GM19099 (cell line): ENCODE results near the gene SESN1.

Experiments
- POLR2A ChIP-seq: IDR thresholded peaks from 3 replicates; pipeline ENCODE4 v1.6.1; 2011; ENCODE audit warnings: low read depth; ENCODE audit not compliant: insufficient read length; ENCODE audit errors: extremely low read depth

Gene SESN1

GRCh38 chr6:109048670-109049415, 45.8 kb downstream of the SESN1 start:
- no peak for TF ChIP-seq POLR2A

DNA sequence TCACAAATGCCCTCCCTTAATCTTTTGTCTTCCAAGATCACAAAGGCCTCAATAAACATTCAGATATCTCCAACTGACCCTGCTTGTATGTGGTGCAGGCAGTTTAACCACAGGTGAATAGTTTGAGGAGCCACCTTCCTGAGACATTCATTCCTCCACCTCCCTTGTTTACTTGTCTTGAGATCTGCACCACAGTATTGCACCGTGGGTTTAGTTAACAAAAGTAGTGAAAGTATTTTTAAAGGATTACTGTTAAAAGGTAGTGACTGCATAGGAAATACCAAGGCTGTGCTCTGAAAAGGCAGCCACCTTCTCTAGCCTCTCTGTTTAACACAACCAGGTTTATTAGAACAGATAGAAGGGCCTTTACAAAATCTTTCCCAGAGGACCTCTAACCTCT, 46.5 kb downstream of the SESN1 start:
- TF ChIP-seq POLR2A = no peak

DNA sequence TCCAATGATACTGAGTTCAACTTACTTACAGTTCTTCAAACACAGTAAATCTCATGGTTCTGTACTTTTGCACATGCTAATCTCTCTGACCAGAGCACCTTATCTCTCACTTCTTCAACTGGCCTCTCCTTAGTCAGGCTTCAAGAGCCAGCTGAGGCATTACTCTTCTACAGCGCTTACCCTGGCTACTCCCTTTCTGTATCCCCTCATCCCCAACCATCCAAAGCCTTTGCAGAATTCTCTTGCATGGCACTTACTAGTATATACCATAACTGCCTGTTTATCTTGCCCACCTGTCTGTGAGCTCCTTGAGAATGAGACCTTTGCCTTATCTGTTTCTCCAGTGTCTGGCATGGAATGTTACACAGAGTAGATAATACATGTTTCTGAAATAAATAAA, 49.2 kb downstream of the SESN1 start:
- TF ChIP-seq POLR2A = no peak

DNA sequence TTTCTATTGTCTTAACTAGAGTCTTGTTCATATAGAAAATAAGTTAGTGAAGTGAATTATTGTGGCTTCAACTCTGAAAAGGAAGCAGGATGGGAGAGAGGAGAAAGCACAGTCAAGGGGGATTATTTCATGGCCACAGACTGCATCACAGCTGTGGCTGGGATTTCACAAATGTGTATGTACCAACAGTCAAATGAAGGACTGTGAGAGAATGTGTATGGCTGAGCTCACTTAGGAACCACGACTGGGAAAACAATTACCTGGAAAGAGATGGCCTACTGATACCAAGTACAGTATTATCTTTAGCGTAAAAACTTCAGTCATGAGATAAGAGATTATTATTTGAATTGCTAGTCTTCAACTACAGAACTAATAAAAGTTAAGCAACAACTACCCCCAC, 54.9 kb downstream of the SESN1 start:
- TF ChIP-seq POLR2A = no peak

DNA sequence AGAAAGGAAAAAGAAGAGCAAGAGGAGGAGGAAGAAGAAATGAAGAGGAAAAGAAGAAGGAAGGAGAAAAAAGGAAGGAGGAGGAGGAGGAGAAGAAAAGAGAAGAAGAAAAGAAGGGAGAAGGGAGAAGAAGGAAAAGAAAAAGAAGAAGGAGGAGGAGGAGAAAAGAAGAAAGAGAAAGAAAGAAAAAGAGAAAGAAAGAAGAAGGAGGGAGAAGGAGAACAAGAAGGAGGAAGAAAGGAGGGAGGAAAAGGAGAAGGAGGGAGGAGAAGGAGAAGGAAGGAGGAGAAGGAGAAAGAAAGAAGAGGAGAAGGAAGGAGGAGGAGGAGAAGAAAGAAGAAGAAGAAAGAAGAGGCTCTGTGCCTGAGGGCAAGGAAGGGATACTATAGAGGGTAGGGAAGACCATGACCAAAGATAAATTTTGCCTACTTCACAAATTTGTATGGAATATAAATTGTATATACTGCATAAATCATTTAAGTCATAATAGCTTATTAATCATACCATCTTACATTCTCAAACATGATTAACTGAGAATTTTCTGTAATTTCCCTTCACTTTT, 55.7 kb downstream of the SESN1 start:
- TF ChIP-seq POLR2A = no peak

GRCh38 chr6:109036574-109037294, 57.9 kb downstream of the SESN1 start:
- no peak for TF ChIP-seq POLR2A

DNA sequence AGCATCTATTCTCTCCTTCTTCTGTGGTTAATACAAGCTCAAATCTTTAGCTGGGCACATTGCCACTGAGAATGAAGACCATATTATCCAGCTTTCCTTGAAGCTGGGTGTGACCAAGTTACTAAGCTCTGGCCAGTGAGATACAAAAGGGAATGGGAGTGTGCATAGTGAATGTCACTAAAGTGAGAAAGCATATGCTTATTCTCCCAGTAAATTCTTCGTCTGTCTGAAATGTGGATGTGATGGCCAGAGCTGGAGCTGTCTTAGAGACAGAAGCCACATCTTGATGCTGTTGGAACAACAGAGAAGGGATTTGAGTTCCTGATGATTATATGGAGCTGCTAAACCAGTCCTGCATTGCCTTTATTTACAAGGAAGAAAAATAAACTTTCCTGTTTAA, 60.1 kb downstream of the SESN1 start:
- TF ChIP-seq POLR2A = no peak

DNA sequence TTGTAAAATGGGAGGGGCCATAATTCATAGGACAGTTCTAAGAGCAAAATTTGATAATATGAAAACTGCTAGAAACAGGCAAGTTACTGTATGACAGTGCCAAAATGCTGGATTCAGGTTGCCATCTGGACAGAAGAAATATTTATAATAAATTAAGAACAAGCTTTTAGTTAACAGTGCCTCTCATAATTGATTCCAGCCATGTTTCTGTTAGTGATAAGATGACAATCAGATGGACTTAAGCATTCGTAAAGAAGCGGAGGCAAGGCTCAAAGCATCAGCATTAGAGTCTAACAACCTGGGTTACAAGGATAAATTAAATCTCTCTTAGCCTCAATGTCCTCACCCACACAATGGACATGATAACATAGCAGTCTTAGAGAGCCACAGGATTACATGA, 61.0 kb downstream of the SESN1 start:
- TF ChIP-seq POLR2A = no peak

DNA sequence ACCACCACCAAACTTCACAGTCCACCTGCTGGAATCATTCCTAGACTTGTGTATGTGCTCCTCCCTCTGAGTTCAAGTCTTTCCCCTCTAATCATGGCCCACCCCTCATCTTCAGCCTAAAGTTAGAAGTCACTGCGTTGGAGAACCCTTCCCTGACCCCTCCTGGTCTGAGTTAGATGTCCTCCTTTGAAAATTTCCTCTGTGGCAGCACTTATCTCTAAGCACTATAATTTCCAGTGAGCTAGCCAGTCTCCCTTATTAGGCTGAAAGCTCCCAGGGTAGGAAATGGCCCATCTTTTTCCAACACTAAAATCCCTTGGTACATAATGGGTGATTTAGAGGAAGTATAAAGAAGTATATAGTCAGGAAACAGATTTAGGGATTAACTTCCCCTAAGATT, 63.2 kb downstream of the SESN1 start:
- TF ChIP-seq POLR2A = no peak

DNA sequence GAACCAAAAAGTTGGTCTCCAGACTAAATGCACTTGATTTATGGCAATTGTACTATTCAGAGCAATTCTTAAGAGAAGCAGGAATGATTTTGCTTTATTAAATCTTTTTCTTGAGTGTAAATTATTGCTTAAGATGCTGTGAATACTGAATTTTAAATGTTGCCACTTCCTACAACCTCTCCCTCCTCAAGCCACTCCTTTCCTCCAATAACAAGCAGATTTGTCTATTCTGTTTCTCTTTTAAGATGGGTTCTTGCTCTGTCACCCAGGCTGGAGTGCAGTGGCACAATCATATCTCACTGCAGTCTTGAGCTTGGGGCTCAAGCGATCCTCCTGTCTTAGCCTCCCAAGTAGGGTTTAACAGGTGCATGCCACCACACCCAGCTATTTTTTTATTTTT, 65.3 kb downstream of the SESN1 start:
- no peak for TF ChIP-seq POLR2A

DNA sequence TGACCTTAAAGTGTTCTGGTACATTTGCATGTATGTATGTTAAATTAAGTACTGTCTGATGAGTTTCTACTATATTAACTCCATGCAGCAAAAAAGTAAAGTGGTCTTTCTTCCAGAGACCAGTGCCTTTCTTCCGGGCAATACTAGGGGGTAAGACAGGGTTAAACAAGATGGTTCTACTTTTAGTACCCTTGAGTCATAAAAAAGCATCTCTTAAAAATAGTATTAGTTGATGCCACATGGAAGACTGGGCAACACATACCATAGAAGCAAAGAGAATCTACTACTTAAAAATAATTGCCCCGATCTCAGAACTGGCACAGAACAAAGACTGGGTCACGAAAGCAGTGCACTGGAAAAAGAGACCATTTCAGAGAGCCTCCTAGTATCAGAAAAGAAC, 66.2 kb downstream of the SESN1 start:
- no peak for TF ChIP-seq POLR2A

DNA sequence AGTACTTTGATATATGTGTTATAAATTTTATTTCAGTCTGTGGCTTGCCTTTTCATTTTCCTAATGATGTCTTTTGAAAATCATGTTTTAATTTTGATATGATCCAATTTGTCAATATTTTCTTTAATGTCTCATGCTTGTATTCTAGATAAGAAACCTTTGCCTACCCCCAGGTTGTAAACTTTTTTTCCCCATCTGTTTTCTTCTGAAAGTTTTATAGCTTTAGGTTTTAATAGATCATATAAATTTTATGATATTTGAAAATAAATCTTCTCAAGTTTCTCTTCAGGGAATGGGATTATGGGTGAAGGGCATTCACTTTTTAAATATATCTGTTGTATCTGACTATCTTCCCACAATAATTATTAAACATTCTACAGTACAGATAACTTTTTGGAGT, 66.7 kb downstream of the SESN1 start:
- no peak for TF ChIP-seq POLR2A

DNA sequence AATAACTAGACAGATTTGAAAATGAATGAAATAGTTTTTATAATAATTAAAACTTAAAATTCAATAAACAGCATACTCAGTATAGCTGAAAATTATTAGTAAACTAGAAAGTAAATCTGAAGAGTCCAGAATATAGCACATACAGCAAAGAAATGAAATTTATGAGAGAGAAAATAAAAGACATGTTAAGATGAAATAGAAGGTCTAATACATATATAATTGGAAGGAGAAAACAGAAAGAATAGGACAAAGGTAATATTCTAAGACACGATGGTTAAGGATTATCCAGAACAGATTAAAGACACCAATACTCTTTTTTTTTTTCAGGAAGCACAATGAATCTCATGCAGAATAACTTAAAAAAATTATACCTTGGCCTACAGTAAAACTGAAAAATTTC, 69.0 kb downstream of the SESN1 start:
- TF ChIP-seq POLR2A = no peak

DNA sequence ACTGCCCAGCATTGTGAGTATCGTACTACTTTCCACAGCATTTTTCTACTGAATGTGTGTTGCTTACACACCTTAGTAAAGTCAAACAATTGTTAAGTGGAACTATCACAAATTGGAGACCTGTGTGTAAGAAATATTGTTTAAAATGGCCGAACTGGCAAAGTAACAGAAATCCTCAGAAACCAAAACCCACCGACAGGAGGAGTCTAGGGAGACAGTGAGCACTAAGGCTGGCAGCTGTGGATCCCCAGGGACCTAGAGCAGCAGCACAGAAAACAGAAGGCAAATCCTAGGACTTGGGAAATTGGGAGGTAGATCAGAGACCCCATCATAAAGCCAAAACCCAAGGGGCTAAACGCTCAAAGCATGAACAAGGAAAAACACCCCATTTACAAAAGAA, 69.9 kb downstream of the SESN1 start:
- no peak for TF ChIP-seq POLR2A

DNA sequence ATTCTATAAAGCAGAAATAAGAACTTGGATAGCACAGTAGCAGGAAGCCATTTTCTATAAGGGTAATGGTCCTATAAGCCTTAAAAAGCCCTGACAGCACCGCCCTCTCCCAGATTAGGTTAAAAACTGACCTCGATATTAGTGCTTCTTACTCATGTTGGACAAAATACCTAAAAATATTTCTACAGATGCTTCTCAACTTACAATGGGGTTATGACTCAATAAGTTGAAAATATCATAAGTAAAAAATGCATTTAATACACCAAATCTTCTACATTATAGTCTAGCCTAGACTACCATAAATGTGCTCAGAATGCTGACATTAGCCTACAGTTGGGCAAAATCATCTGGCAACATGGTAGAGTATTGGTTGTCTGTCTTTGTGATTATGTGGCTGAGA, 70.3 kb downstream of the SESN1 start:
- TF ChIP-seq POLR2A = no peak

GRCh38 chr6:109023356-109023925, 71.2 kb downstream of the SESN1 start:
- TF ChIP-seq POLR2A = no peak
